ENCODE data around the gene EN1.

DNA sequence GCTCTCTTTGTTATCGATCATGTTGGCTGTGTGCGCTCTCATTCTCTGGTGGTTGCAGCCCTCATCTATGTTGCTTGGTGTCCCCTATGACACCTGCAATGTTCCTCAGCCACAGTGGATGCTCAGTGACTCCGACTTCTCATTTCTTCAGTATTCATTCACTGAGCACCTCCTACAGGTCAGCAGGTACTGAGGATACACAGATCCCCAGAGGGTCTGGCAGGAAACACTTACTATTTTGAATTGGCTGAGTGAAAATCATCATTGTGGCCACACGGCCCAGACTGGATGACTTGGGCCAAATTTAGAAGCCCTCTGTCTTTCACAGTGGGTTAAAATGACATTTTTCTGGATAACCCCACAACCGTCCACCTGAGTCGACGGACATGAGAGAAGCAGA, 32.1 kb downstream of the EN1 start:
- TF ChIP-seq CTCF (IDR thresholded peaks at IDR 0.05) = no peak
- no peak for TF ChIP-seq POLR2A (IDR thresholded peaks at IDR 0.05)
